Activated naive CD4-positive, alpha-beta T cell (primary cell): ENCODE measurements around the gene ABCB10.

Experiments used
- DNase-seq, 4 experiments: peaks; one replicate each; lab custom pipeline; 2025; lab: John Stamatoyannopoulos, UW

ABCB10 gene

DNA sequence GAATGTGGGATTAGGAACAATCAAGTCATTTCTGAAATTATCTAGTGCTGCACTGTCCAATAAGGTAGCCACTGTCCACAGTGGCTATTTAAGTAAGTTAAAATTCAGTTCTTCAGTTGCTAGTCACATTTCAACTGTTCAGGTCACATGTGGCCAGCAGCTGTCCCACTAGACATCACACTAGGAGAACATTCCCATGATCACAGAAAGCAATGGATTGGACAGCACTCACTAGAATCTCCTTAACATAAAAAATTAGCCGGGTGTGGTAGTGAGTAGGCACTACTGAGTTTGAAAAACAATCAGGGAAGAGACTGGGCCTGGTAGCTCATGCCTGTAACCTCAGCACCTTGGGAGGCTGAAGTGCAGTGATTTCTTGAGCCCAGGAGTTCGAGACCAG is 84.0 kb downstream of the ABCB10 start:
- no peak for DNase-seq

DNA sequence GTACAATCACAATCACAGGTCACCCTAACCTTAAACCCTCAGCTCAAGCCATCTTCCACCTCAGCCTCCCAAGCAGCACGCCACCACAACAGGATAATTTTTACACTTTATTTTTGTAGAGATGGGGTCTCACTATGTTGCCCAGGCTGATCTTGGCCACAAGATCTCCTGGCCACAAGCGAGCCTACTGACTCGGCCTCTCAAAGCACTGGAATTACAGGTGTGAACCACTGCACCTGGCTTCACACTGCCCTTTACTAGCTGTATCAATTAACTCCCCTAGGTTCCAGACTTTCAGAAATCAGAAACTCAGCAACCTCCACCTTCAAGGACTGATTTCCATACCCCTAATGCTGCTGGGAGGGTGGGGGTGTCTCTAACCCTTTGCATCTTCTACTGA is 87.3 kb downstream of the ABCB10 start:
- no peak for DNase-seq

DNA sequence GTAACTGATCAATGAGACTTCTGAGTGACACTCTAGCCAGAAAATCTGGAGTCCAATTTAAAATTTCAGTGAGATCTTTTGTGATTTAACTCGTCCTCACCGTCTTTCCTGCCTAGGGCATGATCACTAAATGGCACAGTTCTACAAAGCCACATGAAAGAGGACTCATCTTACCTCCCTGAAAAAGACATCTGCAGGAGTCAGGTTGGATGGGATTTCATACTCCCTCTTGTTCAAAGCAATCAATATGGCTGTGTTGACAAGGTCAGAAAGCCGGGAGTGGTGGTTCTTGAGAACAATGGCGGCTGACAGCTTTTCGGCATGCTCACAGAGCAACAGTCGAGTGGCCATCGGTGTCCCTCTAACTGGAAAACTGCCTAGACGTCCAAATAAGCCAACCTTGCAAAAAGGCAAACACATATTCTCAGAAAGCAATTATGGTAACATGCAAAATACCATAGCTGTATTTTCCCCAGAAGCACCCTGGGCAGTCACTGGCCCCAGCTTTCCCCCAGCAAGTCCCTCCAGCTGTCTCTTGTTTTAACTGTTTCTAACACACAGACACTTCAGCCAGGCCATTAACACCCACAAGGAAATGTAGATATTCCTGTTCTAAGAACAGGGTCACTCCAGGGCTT is 88.0 kb downstream of the ABCB10 start:
- no peak for DNase-seq

DNA sequence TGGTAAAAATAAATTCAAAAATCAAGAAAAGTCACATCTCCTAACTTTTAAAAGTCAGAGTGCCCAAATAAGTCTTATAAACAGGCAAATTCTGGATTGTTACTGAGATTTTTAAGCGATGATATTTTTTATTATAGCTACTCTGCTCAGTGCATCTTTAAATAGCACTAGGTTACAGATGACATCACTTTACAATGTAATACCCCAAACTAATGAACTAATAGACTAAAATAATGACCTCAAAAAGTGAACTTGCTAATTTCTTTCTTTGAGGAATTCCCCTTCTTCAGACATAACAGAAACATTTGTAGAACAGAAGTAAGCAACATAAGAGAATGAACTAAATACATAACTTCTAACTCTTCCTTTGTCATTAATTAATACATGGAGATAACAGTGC is 91.6 kb downstream of the ABCB10 start:
- no peak for DNase-seq
